HL-60 (cell line): ENCODE results near the gene CAMKMT.

Source experiments
- DNase-seq, 2 experiments: peaks; one replicate each; pipeline ENCODE4 v3.0.0-alpha.2; 2010 to 2020; ENCODE audit warnings: low read depth in 1 of 2, low spot score in 1 of 2
- H3K27ac ChIP-seq: fragments of 250-450 bp; sonication (Bioruptor Pico); replicated peaks from 2 replicates; pipeline ENCODE4 v1.5.1; 2020; ENCODE audit warnings: mild to moderate bottlenecking, moderate library complexity
- H3K27me3 ChIP-seq: fragments of 250-450 bp; sonication (Bioruptor Pico); 2 replicates; pipeline ENCODE4 v1.5.1; 2021; ENCODE audit warnings: mild to moderate bottlenecking, moderate library complexity; ENCODE audit not compliant: insufficient read depth, poor library complexity, severe bottlenecking
- H3K4me3 ChIP-seq: replicated peaks from 2 replicates; pipeline ENCODE4 v1.5.1; 2011; ENCODE audit warnings: mild to moderate bottlenecking, control low read depth, low read length; ENCODE audit not compliant: insufficient read depth
- GABPA ChIP-seq: IDR thresholded peaks from 2 replicates; pipeline ENCODE4 v1.6.1; 2012; ENCODE audit warnings: low read depth
- POLR2AphosphoS5 ChIP-seq: IDR thresholded peaks from 2 replicates; pipeline ENCODE4 v1.6.1; 2012; ENCODE audit warnings: low read depth
- SPI1 ChIP-seq: IDR thresholded peaks from 2 replicates; pipeline ENCODE4 v1.6.1; 2012; ENCODE audit warnings: low read depth, mild to moderate bottlenecking, borderline replicate concordance
- TF ChIP-seq, protein P1 (sequence below): IDR thresholded peaks from one replicate; pipeline ENCODE4 v1.5.1; 2011; ENCODE audit warnings: low read length, control low read depth, inconsistent platforms; ENCODE audit not compliant: insufficient read depth
- TF ChIP-seq, protein P2 (sequence below): IDR thresholded peaks from 2 replicates; pipeline ENCODE4 v1.6.1; 2012; ENCODE audit warnings: low read depth; ENCODE audit not compliant: insufficient replicate concordance

CAMKMT gene

GRCh38 chr2:44768438-44769236 lies 406.9 kb downstream of the CAMKMT start:
- TF ChIP-seq GABPA = no peak
- TF ChIP-seq, protein P1, sequence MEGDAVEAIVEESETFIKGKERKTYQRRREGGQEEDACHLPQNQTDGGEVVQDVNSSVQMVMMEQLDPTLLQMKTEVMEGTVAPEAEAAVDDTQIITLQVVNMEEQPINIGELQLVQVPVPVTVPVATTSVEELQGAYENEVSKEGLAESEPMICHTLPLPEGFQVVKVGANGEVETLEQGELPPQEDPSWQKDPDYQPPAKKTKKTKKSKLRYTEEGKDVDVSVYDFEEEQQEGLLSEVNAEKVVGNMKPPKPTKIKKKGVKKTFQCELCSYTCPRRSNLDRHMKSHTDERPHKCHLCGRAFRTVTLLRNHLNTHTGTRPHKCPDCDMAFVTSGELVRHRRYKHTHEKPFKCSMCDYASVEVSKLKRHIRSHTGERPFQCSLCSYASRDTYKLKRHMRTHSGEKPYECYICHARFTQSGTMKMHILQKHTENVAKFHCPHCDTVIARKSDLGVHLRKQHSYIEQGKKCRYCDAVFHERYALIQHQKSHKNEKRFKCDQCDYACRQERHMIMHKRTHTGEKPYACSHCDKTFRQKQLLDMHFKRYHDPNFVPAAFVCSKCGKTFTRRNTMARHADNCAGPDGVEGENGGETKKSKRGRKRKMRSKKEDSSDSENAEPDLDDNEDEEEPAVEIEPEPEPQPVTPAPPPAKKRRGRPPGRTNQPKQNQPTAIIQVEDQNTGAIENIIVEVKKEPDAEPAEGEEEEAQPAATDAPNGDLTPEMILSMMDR = no peak
- TF ChIP-seq, protein P2, sequence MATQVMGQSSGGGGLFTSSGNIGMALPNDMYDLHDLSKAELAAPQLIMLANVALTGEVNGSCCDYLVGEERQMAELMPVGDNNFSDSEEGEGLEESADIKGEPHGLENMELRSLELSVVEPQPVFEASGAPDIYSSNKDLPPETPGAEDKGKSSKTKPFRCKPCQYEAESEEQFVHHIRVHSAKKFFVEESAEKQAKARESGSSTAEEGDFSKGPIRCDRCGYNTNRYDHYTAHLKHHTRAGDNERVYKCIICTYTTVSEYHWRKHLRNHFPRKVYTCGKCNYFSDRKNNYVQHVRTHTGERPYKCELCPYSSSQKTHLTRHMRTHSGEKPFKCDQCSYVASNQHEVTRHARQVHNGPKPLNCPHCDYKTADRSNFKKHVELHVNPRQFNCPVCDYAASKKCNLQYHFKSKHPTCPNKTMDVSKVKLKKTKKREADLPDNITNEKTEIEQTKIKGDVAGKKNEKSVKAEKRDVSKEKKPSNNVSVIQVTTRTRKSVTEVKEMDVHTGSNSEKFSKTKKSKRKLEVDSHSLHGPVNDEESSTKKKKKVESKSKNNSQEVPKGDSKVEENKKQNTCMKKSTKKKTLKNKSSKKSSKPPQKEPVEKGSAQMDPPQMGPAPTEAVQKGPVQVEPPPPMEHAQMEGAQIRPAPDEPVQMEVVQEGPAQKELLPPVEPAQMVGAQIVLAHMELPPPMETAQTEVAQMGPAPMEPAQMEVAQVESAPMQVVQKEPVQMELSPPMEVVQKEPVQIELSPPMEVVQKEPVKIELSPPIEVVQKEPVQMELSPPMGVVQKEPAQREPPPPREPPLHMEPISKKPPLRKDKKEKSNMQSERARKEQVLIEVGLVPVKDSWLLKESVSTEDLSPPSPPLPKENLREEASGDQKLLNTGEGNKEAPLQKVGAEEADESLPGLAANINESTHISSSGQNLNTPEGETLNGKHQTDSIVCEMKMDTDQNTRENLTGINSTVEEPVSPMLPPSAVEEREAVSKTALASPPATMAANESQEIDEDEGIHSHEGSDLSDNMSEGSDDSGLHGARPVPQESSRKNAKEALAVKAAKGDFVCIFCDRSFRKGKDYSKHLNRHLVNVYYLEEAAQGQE = no peak
- no peak for TF ChIP-seq SPI1
- TF ChIP-seq POLR2AphosphoS5 = no peak
- no peak overlapping the region for H3K27ac ChIP-seq
- no peak overlapping the region for H3K4me3 ChIP-seq
- peaks cover 14% of the 10 kb centered on the region for H3K27me3 ChIP-seq
- DNase-seq = no peak

DNA sequence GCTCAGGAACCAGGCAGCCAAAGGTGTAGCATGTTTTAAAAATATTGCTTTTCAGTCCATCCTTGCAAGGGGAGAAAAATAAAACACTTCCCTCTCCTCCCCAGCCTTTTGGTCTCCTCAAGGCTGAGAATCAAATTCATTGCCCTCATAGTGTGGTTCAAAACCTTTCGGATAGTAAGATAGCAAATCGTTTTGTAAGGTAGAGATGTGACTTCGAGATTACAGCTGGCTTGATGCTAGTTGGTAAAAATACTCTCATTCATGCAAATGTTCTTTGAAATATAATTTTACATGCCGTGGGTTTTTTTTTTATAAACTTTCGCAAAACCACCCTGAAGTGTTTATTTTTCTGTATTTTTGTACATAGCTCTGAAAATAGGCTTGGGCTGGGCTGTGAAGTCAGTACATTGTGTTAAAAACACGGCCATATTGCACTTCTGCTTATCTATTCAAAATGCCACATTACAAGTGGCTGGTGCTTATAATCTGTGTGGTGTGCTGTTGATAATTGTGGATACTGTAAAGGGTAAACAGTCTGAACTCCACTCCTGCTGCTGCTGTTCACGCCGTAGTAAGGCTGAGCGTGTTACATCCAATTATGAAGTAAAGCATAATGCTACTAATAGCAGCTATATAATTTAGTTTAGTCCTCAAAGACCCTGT lies 407.7 kb downstream of the CAMKMT start:
- no peak for DNase-seq
- Histone ChIP-seq H3K4me3 (no peak overlapping the region), H3K27ac (no peak overlapping the region), H3K27me3 (peaks cover 19% of the 10 kb centered on the region)
- TF ChIP-seq POLR2AphosphoS5 (no peak), GABPA (no peak), SPI1 (no peak)
- TF ChIP-seq, protein P1 = no peak
- TF ChIP-seq, protein P2 = no peak

DNA sequence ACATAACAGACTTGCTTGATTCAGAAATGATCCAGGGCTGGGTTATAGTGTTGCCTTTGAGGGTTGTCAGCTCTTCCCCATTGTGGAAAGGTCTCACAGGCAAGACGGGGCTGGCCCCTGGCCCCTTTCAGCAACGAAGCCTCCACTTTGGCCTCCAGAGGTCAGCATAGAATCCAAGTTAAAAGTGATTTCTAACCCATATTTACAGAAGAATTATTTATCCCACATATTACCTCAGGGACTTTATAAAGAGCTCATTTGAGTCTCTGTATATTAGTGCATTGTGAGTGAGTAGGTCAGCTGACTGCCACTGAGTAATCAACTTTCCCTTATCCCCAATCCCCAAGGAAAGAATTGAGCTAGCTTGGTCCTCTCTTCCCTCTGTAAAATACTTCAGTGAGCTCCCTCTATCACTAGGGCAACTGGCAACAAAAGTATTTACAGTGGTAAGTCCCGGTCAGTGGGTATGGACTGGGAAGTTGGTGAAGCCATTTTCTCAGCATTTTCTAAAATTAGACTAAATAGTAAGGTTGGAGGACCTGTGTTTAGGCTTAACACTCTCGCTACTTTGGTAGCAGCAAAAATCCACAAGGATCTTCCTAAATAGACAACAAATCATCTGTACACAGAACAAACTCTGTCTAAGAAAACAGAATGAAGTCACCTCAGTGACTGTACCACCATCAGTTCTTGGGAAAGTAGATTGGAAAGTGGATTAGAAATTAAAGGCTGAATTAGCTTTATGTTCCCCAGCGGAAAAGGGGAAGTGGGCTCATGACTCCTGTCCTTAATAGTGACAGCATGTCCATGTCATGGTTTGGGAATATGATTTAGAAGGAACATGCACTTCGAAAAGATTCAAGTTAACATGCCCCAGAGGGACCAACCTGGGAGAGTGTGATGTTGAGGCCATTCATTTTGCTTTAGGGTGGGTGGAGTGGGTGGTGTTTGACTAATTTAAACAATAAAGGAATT lies 408.8 kb downstream of the CAMKMT start:
- TF ChIP-seq SPI1 = peak; percentile 85
- TF ChIP-seq, protein P1 = no peak
- TF ChIP-seq GABPA = no peak
- TF ChIP-seq POLR2AphosphoS5 = no peak
- TF ChIP-seq, protein P2 = no peak
- Histone ChIP-seq H3K27me3 (peaks cover 19% of the 10 kb centered on the region), H3K4me3 (no peak overlapping the region), H3K27ac (no peak overlapping the region)
- DNase-seq = no peak
